ENCODE results near the gene COL23A1.

DNA sequence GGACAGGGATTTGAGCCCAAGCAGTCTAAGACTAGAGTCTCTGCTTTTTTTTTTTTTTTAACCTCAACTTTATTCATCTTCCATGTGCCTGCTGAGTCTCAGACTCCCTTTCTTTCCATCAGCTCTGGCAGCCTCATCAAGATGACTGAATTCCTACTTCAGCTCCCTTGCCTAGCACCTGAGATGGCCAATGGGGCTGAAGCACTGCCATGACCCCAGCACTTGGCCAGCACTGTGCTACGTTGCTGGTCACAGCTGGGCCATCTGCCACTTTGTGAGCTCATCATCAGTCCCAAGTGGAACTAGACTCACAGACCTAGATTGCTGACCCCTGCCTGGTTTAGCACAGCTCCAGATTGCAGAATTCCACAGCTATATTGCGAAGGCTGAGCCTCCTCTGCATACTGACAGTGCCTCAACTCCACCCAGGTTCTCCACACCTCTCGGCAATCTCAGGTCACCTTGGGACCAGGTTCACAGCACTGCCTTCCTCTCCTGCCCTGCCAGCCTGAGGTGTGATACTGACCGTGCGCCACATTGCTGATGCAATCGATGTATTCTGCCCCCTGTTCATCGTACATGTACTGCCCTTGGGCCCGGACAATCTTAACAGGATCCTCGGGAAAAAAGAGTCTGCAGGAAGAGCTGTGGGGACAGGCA lies 359.2 kb downstream of the COL23A1 start:
- TF ChIP-seq, protein P1, sequence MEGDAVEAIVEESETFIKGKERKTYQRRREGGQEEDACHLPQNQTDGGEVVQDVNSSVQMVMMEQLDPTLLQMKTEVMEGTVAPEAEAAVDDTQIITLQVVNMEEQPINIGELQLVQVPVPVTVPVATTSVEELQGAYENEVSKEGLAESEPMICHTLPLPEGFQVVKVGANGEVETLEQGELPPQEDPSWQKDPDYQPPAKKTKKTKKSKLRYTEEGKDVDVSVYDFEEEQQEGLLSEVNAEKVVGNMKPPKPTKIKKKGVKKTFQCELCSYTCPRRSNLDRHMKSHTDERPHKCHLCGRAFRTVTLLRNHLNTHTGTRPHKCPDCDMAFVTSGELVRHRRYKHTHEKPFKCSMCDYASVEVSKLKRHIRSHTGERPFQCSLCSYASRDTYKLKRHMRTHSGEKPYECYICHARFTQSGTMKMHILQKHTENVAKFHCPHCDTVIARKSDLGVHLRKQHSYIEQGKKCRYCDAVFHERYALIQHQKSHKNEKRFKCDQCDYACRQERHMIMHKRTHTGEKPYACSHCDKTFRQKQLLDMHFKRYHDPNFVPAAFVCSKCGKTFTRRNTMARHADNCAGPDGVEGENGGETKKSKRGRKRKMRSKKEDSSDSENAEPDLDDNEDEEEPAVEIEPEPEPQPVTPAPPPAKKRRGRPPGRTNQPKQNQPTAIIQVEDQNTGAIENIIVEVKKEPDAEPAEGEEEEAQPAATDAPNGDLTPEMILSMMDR (IDR thresholded peaks at IDR 0.05), result no peak
- no peak for TF ChIP-seq POLR2A (IDR thresholded peaks at IDR 0.05)
- TF ChIP-seq EP300 (IDR thresholded peaks at IDR 0.05), result no peak

Data from tibial nerve (tissue), 4 donors.